GM10847 (cell line): Measurements from ENCODE around the gene KCNIP2.

Experiments used
- POLR2A ChIP-seq: IDR thresholded peaks from 2 replicates; pipeline ENCODE4 v1.6.1; 2011; ENCODE audit not compliant: insufficient read length; ENCODE audit errors: extremely low read depth

KCNIP2 gene

GRCh38 chr10:101837748-101838147 is 5.9 kb downstream of the KCNIP2 start:
- TF ChIP-seq POLR2A = no peak

DNA sequence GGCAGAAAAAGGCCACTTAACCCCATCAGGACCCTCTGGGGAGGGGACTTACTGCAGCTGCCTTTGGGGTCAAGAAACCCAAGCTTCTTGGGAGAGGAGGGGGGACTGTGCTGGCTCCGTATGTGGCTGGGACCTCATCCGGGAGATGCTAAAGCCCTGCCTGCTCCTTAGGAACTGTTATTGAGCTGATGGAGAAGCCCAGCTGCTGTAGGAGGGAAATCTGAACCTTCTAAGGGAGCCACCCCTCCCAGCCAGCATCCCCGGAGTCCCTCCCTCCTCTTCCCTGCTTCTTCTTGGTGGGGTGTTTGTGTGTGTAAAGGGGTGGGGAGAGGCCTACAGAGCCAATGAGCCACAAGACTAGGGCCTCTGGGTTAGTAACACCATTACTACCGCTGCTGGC is 8.2 kb downstream of the KCNIP2 start:
- TF ChIP-seq POLR2A = no peak

GRCh38 chr10:101834341-101834740 is 9.3 kb downstream of the KCNIP2 start:
- TF ChIP-seq POLR2A = no peak

DNA sequence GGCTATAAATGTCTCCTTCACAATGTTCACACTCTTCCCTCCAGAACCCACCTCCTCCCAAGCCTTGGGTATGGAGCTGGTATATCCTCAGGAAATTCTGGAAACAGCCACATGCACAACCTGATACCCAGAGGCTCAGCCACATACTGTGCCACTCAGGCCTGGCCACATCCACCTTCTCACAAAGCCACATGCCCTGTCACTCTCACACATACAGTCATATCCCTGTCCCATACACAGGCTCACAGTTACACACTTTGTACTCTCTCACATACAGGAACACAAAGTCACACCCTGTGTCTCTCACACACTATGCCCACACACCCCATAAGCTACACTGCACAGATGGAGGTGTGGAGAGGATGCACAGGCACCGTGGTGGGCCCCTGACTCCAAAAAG is 10.1 kb downstream of the KCNIP2 start:
- no peak for TF ChIP-seq POLR2A

DNA sequence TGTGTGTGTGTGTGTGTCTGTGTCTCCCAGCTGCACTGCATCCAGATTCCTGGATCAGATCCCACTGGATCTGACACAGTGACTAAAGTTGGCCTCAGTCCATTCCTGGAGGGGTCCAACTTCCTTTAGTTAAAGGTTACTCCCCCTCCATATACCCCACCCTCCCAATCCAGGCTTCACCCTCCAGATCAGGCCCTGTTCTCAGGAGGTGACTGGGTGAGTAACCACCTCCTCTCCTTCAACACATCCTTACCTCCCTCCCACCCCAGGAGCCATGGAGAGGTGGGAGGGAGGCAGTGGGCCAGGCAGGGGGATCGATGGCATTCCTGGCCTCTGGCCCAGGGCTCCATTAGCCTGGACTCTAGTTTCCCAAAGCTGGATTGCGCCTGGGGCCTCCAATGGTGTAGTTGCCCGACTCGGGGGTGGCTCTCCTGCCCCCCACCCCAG is 11.3 kb downstream of the KCNIP2 start:
- no peak for TF ChIP-seq POLR2A

GRCh38 chr10:101831169-101831811 is 12.3 kb downstream of the KCNIP2 start:
- TF ChIP-seq POLR2A = no peak

GRCh38 chr10:101830322-101831168 is 13.1 kb downstream of the KCNIP2 start:
- peak; percentile 44 for TF ChIP-seq POLR2A

GRCh38 chr10:101829561-101830315 is 13.9 kb downstream of the KCNIP2 start:
- TF ChIP-seq POLR2A = no peak

DNA sequence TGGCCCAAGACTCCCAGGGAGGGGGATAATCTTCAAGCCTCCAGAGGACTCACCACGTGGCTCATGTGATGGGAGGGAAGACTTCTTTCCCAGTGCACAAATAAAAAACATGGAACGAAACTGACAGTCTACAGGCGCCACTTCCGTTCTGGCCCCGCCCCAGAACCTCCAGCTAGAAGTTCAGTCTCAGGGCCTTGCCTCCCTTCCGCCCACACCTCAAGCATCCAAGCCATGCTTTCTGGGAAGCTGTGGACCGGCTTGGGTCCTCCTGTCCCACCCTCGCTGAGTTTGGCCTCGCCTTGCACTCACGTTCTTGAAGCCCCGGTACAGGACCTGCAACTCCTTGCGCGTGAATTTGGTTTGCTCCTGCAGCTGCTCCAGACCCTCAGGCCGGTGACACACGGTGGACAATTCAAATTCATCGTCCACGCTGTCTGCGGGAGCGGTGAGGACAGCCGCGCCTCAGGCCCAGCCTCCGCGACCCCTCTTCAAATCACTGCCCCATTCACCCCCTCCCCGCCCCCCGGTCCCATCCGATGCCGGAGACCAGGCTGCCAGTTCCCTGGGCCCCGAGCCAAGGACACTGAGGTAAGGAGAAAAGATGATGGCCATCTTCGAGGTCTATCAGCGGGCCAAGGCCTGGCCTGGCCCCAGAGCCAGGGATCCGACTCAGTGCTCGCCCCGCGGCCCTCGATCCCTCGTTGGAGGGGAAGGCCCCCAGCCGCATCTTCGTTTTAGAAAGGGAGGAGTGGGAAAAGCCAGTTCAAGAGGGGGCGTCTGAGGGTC is 14.6 kb downstream of the KCNIP2 start:
- TF ChIP-seq POLR2A = no peak

GRCh38 chr10:101827919-101828600 is 15.5 kb downstream of the KCNIP2 start:
- no peak for TF ChIP-seq POLR2A

DNA sequence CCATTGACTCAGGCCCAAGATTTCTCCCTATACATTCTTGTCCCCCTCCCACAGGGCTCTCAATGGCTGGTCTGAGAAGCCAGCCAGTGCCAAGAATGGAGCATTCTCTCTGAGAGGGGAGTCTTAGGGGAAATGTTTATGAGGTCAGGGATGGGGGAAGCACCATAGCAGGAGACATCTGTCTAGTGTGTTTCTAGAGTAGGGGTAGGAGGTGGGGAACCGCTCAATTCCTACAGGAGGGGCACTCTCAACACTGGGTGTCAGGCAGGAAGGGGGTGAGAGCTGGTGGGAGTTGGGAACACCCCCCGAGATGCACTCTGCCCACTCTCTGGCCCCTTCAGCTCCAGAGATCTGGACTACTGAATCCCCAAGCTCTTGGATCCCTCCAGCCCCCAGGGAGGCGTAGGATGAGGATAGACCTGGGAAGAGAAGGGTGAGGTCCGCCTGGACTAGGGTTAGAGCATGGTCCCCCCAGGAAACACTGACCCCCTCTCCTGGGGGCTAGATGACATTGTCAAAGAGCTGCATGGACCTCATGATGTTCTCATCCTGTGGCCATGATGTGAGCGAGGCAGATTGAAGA is 16.7 kb downstream of the KCNIP2 start:
- TF ChIP-seq POLR2A = no peak

GRCh38 chr10:101824736-101825135 is 18.9 kb downstream of the KCNIP2 start:
- no peak for TF ChIP-seq POLR2A

- TF ChIP-seq POLR2A = no peak
Observed at GRCh38 chr10:101818872-101819633, 24.5 kb downstream of the KCNIP2 start.
